AG10803 (cell line): Measurements from ENCODE around the gene APBB2.

Experiments
- DNase-seq: peaks from one replicate; pipeline ENCODE4 v3.0.0; 2010; ENCODE audit warnings: low read depth
- H3K4me3 ChIP-seq: 2 replicates; pipeline ENCODE4 v1.5.1; 2011; ENCODE audit warnings: mild to moderate bottlenecking, low read length, control low read depth
- CTCF ChIP-seq: conservative IDR thresholded peaks from 2 replicates; pipeline ENCODE4 v1.5.1; 2011; ENCODE audit warnings: mild to moderate bottlenecking, low read length, control low read depth, inconsistent platforms

Gene APBB2

GRCh38 chr4:41196633-41197332 is 17.6 kb downstream of the APBB2 start:
- no peak for TF ChIP-seq CTCF
- DNase-seq = peak; percentile 84
- no peak overlapping the region for H3K4me3 ChIP-seq

DNA sequence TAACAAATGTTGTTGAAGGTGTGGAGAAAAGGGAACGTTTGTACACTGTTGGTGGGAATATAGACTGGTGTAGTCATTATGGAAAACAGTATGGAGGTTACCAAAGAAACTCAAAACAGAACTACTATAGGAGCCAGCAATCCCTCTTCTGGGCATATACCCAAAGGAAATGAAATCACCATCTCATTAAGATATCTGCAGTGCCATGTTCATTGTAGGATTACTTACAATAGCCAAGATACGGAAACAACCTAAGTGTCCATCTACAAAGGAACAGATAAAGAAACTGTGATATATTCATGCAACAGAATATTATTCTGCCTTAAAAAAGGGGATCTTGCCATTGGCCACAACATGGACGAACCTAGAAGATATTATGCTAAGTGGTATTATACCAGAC is 22.2 kb downstream of the APBB2 start:
- no peak for DNase-seq
- TF ChIP-seq CTCF = no peak

DNA sequence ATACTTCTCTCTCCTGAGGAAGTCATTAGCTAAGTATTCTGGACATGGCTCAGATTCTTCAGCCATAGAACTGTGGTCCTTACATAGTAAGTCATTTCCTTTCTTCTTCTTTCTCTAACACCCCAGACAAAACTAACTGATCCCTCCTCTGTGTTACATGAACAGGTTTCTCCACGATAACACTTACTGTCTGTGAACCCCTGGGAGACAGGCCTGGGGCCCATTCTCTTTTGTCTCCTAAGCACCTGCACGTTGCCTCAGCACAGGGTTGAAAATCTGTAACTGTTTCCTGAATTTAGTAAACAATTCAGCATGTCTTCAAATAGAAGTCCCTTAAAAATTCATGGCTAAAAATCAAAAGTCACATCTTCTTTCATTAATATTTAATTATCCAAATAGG is 24.7 kb downstream of the APBB2 start:
- DNase-seq = no peak
- H3K4me3 ChIP-seq = no peak overlapping the region
- TF ChIP-seq CTCF = no peak

More for the DNA sequence above, 22.2 kb downstream of the APBB2 start:
- H3K4me3 ChIP-seq = no peak overlapping the region

DNA sequence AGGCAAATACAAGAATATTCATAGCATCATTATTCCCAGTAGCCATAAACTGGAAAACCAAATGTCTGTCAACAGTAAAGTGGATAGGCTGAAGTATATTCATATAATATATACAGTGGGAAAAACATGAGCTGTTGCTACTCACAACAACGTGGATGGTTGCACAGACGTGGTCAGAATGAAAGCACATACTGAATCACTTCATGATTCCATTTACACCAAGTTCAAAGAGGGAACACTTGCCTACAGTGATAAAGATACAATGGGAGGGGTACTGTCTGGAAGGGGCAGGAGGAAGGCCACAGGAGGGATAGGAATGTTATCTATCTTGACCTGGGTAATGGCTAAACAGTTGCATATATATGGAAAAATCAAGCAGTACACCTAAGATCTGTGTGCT is 25.3 kb downstream of the APBB2 start:
- no peak overlapping the region for H3K4me3 ChIP-seq
- DNase-seq = no peak
- TF ChIP-seq CTCF = no peak

GRCh38 chr4:41185614-41186592 is 28.4 kb downstream of the APBB2 start:
- H3K4me3 ChIP-seq = peak overlapping the region; percentile 29
- no peak for TF ChIP-seq CTCF
- DNase-seq = peak; percentile 47

- no peak for DNase-seq
- no peak for TF ChIP-seq CTCF
- no peak overlapping the region for H3K4me3 ChIP-seq
Observed at GRCh38 chr4:41184009-41184408, 30.3 kb downstream of the APBB2 start.
